GM21723 (cell line): Measurements from ENCODE around the gene CD40LG.

ENCODE experiments used
- ATAC-seq: cut with Tn5 transposase; IDR thresholded peaks from one replicate; pipeline ENCODE4 v1.9.1; 2021; ENCODE audit warnings: mild to moderate bottlenecking, moderate library complexity; ENCODE audit not compliant: unreplicated experiment

Gene CD40LG

DNA sequence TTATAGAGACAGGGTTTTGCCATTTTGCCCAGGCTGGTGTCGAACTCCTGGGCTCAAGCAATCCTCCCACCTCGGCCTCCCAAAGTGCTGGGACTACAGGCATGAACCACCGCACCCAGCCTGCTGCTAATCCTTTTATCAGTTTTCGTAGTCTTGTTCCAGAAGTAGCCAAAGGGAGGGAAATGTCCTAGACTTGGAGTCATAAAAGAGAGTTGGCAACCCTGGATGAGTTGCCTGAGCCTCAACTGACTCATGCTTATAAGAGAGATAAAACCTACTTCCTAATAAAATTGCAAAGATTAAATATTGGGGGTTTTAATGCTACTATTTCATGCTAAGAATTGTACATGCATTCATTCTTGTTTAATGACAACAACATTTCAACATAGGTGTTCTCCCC, 44.3 kb downstream of the CD40LG start:
- no peak for ATAC-seq

DNA sequence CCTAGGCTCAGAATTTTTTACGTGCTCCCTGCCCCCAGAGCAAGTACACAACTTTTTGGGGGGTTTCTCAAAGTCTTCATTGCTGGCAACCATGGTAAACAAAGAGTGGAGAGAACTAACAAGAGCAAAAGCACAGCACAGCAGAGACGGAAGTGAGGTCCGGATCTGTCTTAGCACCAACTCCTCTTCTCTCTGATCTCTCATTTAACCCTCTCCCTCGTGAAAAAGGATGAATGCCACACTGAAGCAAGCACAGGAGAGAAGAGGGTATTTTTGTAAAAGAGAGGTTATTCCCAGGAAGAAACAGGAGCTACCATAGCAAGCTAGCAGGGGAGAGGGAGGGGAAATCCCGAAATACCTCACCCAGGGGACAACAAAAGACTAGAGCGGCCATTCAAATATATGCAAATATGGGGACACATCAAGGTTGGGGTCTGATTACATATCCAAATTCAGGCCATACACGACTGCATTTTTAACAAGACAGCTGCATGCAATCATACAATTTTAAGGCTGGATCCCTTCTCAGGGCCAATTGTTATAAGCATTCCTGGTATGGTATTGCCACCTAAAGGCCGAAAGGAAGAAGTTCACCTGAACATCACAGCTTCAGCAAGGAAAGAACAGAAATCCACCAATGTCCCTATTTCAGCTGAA, 46.6 kb downstream of the CD40LG start:
- peak; percentile 70 for ATAC-seq

DNA sequence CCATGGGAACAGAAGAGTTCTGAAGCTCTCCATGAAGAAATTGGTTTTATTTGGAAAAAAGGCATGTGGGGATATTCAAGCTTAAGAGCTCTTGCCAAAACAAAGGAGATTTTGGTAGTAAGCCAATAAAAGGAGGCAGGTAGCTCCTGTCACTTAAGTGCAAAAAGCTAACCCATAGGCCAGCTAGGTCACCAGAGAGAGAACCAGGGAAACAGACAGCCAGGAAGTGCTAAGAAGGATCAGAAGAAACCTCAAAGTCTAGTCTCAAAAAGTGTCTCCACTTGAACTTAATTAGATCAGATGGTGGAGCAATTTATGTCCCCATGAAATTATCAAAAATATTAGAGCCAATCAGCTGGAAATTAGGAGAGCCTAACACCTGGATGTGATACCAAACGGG, 49.2 kb downstream of the CD40LG start:
- ATAC-seq: no peak

DNA sequence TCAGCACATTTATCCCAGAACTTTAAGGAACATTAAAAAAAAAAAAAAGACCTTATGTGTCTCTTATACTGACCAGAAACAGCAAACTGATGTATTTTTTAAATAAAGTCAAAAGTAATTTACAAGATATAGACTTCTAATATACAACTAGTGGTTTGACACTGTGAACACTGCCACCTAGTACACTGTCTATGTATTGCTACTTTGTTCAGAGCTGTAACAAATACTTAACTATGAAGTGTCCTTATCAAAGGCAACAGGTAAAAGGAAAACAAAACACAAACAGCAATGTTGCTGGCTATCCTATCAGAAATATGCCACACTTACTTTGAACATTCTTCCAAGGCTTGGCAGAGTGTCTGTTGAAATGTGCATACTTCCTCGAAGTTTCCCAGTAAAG, 60.4 kb downstream of the CD40LG start:
- peak; percentile 62 for ATAC-seq
